OCI-LY1 (cell line): Measurements from ENCODE around the gene RARRES2.
"Not testable (repeated sequence)": the region's sequence is repeated elsewhere in the genome, so short reads cannot be mapped to it uniquely, and the experiment has no call there.

Experiments used
- EZH2 ChIP-seq: fragments of 200-600 bp; sonication (generic), shearing (Covaris generic); IDR thresholded peaks from 2 replicates; pipeline ENCODE4 v1.8.0; 2017; ENCODE audit warnings: borderline replicate concordance, mixed run types, mild to moderate bottlenecking, antibody characterized with exemption, low read length, moderate library complexity, mixed read lengths
- TF ChIP-seq, protein P1 (sequence below): fragments of 200-600 bp; sonication (generic), shearing (Covaris generic); IDR thresholded peaks from 2 replicates; pipeline ENCODE4 v1.5.1; 2017; ENCODE audit warnings: mild to moderate bottlenecking, antibody characterized with exemption, low read length, moderate library complexity, mixed read lengths

DNA sequence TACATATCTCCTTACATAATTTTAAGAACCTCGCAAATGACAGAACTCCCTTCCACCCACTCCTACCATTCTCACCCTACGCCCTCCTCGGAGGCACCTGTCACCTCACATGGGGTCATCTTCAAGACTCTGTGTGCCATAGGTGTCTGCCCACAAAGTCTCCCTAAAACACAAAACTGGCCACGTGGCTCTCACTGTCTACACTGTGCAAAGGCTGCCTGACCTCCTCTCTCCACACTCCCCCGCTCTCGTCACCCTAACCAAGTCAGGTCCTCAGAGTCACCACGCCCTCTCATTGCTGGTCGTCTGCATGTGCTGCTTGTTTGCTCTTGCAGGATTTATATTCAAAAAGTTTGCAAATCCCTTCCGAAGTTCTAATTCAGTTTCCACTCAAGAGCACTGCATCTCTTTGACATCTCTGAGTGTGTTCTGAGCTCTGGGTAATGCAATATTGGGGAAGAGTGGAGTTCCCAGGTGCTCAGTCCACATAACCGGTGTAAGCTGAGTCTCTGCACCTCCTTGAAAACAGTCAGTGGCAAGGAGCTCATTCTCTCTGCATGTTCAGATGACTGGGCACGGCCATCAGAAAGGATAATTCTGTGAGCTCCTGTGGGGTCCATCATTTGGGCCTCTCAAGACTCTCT lies 36.0 kb downstream of the RARRES2 start:
- TF ChIP-seq, protein P1, sequence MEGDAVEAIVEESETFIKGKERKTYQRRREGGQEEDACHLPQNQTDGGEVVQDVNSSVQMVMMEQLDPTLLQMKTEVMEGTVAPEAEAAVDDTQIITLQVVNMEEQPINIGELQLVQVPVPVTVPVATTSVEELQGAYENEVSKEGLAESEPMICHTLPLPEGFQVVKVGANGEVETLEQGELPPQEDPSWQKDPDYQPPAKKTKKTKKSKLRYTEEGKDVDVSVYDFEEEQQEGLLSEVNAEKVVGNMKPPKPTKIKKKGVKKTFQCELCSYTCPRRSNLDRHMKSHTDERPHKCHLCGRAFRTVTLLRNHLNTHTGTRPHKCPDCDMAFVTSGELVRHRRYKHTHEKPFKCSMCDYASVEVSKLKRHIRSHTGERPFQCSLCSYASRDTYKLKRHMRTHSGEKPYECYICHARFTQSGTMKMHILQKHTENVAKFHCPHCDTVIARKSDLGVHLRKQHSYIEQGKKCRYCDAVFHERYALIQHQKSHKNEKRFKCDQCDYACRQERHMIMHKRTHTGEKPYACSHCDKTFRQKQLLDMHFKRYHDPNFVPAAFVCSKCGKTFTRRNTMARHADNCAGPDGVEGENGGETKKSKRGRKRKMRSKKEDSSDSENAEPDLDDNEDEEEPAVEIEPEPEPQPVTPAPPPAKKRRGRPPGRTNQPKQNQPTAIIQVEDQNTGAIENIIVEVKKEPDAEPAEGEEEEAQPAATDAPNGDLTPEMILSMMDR: not testable (repeated sequence)
- not testable (repeated sequence) for TF ChIP-seq EZH2
